Fibroblast of lung (primary cell): ENCODE measurements around the gene TMEM89. TPM values are rescaled to one million over a fixed set of nuclear protein-coding genes. Genes with fewer than 3 reads are reported as not detected.

ENCODE experiments used
- DNase-seq, 2 donors: peaks; one replicate each; pipeline versions ENCODE4 v3.0.0 to v3.0.0-alpha.2; 2010; ENCODE audit warnings: low read depth in 2 of 2
- H2AFZ ChIP-seq: 2 replicates; pipeline ENCODE4 v1.5.1; 2012; ENCODE audit warnings: low read length, control low read depth, inconsistent platforms
- H3K27ac ChIP-seq: 2 replicates; pipeline ENCODE4 v1.5.1; 2011; ENCODE audit warnings: low read length, control low read depth; ENCODE audit not compliant: insufficient read depth
- H3K27me3 ChIP-seq: 2 replicates; pipeline ENCODE4 v1.5.1; 2011; ENCODE audit warnings: mild to moderate bottlenecking, low read length; ENCODE audit not compliant: control insufficient read depth, insufficient read depth
- H3K36me3 ChIP-seq: 2 replicates; pipeline ENCODE4 v1.5.1; 2011; ENCODE audit warnings: low read length; ENCODE audit not compliant: control insufficient read depth, insufficient read depth
- H3K4me1 ChIP-seq: 2 replicates; pipeline ENCODE4 v1.5.1; 2011; ENCODE audit warnings: low read length; ENCODE audit not compliant: control insufficient read depth, insufficient read depth; ENCODE audit errors: extremely low read depth
- H3K4me2 ChIP-seq: 2 replicates; pipeline ENCODE4 v1.5.1; 2011; ENCODE audit warnings: low read length, control low read depth; ENCODE audit not compliant: insufficient read depth; ENCODE audit errors: extremely low read depth
- H3K4me3 ChIP-seq, 4 experiments: fragments of 200-600 bp in 1 of 4; sonication (generic) in 1 of 4; replicated peaks in 1 of 4; 2 replicates each; pipeline ENCODE4 v1.5.1; 2011 to 2016; ENCODE audit warnings: low read length in 4 of 4, low read depth in 3 of 4, mild to moderate bottlenecking in 3 of 4, control low read depth in 2 of 4, inconsistent platforms in 1 of 4, mixed read lengths in 1 of 4; ENCODE audit not compliant: insufficient read depth in 1 of 4; ENCODE audit errors: control extremely low read depth in 1 of 4
- H3K79me2 ChIP-seq: 2 replicates; pipeline ENCODE4 v1.5.1; 2012; ENCODE audit warnings: mild to moderate bottlenecking, low read length, inconsistent platforms; ENCODE audit not compliant: control insufficient read depth, insufficient read depth
- H3K9ac ChIP-seq: 2 replicates; pipeline ENCODE4 v1.5.1; 2011; ENCODE audit warnings: mild to moderate bottlenecking, low read length, control low read depth; ENCODE audit not compliant: insufficient read depth
- H3K9me3 ChIP-seq: 2 replicates; pipeline ENCODE4 v1.5.1; 2012; ENCODE audit warnings: low read depth, low read length; ENCODE audit not compliant: control insufficient read depth, insufficient read depth
- H4K20me1 ChIP-seq: 2 replicates; pipeline ENCODE4 v1.5.1; 2011; ENCODE audit warnings: low read length; ENCODE audit not compliant: control insufficient read depth, insufficient read depth; ENCODE audit errors: extremely low read depth
- CTCF ChIP-seq, 2 donors: IDR thresholded peaks in 1 of 2; conservative IDR thresholded peaks in 1 of 2; 1 replicate in 1 of 2; 2 replicates in 1 of 2; pipeline ENCODE4 v1.5.1; 2011 to 2012; ENCODE audit warnings: low read length in 2 of 2, control low read depth in 1 of 2, inconsistent platforms in 1 of 2, low read depth in 1 of 2, mild to moderate bottlenecking in 1 of 2
- EZH2 ChIP-seq: IDR thresholded peaks from 2 replicates; pipeline ENCODE4 v1.5.1; 2012; ENCODE audit warnings: low read length, control low read depth, mild to moderate bottlenecking; ENCODE audit errors: missing control alignments
- polyA plus RNA-seq, 2 donors: library from polyadenylated mRNA; depleted of rRNA in 1 of 2; stranded (reverse) in 1 of 2; unstranded in 1 of 2; fragments of >200 nt; gene quantifications; 2 replicates each; pipeline ENCODE4 v1.2.1, GENCODE V29; 2011 to 2012; ENCODE audit warnings: missing spikeins in 1 of 2
- total RNA-seq: library from RNA; depleted of rRNA; stranded (reverse); fragments of >200 nt; gene quantifications from 2 replicates; pipeline ENCODE4 v1.2.1, GENCODE V29; 2014

Gene TMEM89
- total and polyA plus RNA-seq, 2 donors (not counting 1 experiment from before 2014, with no cell fraction given): not detected

- H3K36me3 ChIP-seq: no peaks in the 10 kb centered on the region
- no peak overlapping the region for H3K9ac ChIP-seq
- H2AFZ ChIP-seq: no peak overlapping the region
- H3K9me3 ChIP-seq: no peaks in the 10 kb centered on the region
- H4K20me1 ChIP-seq: no peaks in the 10 kb centered on the region
- H3K4me2 ChIP-seq: no peak overlapping the region
- H3K4me1 ChIP-seq: no peaks in the 10 kb centered on the region
- H3K27me3 ChIP-seq: no peaks in the 10 kb centered on the region
- DNase-seq: no peak
- TF ChIP-seq CTCF (conservative IDR thresholded peaks at IDR 0.05 in 1 of 2, IDR thresholded peaks at IDR 0.05 in 1 of 2; ENCODE audit: low read depth in 1 of 2, low read length in 2 of 2): no peak
- TF ChIP-seq EZH2: no peak
- no peaks in the 10 kb centered on the region for H3K79me2 ChIP-seq
- H3K4me3 ChIP-seq: no peak overlapping the region
- H3K27ac ChIP-seq: no peak overlapping the region
Measured at GRCh38 chr3:48648188-48648850, 26.8 kb upstream of the TMEM89 start.

GRCh38 chr3:48647714-48648113, 26.1 kb upstream of the TMEM89 start:
- no peak for DNase-seq
- TF ChIP-seq CTCF (conservative IDR thresholded peaks at IDR 0.05 in 1 of 2, IDR thresholded peaks at IDR 0.05 in 1 of 2; ENCODE audit: low read depth in 1 of 2, low read length in 2 of 2) (no peak), EZH2 (no peak)
- H3K36me3 ChIP-seq: no peaks in the 10 kb centered on the region

GRCh38 chr3:48644898-48645760, 23.6 kb upstream of the TMEM89 start:
- Histone ChIP-seq H3K9me3 (no peaks in the 10 kb centered on the region), H3K4me1 (no peaks in the 10 kb centered on the region), H3K4me2 (no peak overlapping the region), H3K27ac (no peak overlapping the region), H2AFZ (no peak overlapping the region), H3K4me3 (no peak overlapping the region), H4K20me1 (no peaks in the 10 kb centered on the region), H3K9ac (no peak overlapping the region), H3K27me3 (no peaks in the 10 kb centered on the region), H3K79me2 (no peaks in the 10 kb centered on the region), H3K36me3 (no peaks in the 10 kb centered on the region)
- no peak for TF ChIP-seq EZH2
- no peak for TF ChIP-seq CTCF (conservative IDR thresholded peaks at IDR 0.05 in 1 of 2, IDR thresholded peaks at IDR 0.05 in 1 of 2; ENCODE audit: low read depth in 1 of 2, low read length in 2 of 2)
- no peak for DNase-seq

More at GRCh38 chr3:48647714-48648113, 26.1 kb upstream of the TMEM89 start:
- Histone ChIP-seq H3K4me1 (no peaks in the 10 kb centered on the region), H3K9ac (no peak overlapping the region), H3K9me3 (no peaks in the 10 kb centered on the region), H3K4me2 (no peak overlapping the region), H4K20me1 (no peaks in the 10 kb centered on the region), H3K79me2 (no peaks in the 10 kb centered on the region), H2AFZ (no peak overlapping the region), H3K4me3 (no peak overlapping the region), H3K27ac (no peak overlapping the region), H3K27me3 (no peaks in the 10 kb centered on the region)
